GM23338 (cell line): ENCODE measurements around the gene ATP1A3. TPM values are rescaled to one million over a fixed set of nuclear protein-coding genes. Genes with fewer than 3 reads are reported as not detected.

Experiments
- ATAC-seq: fragments of 200-7000 bp; cut with Tn5 transposase; 3 replicates; pipeline ENCODE4 v1.9.1; 2020
- DNase-seq: peaks from one replicate; pipeline ENCODE4 v3.0.0-alpha.2; 2015; ENCODE audit warnings: low spot score
- H2AFZ ChIP-seq: fragments of 200-600 bp; sonication (generic); 2 replicates; pipeline ENCODE4 v1.8.0; 2016; ENCODE audit warnings: antibody characterized with exemption, mild to moderate bottlenecking, moderate library complexity
- H3F3A ChIP-seq: fragments of 200-600 bp; sonication (generic); replicated peaks from 2 replicates; pipeline ENCODE4 v1.8.0; 2017; ENCODE audit warnings: antibody characterized with exemption, mixed run types, low read depth
- H3K27ac ChIP-seq: fragments of 200-600 bp; sonication (generic); 2 replicates; pipeline ENCODE4 v1.6.1; 2016; ENCODE audit warnings: low read depth
- H3K27me3 ChIP-seq: fragments of 200-600 bp; sonication (generic); 2 replicates; pipeline ENCODE4 v1.8.0; 2016; ENCODE audit warnings: mild to moderate bottlenecking, mixed run types, moderate library complexity; ENCODE audit not compliant: insufficient read depth
- H3K36me3 ChIP-seq: fragments of 200-600 bp; sonication (generic); 2 replicates; pipeline ENCODE4 v1.8.0; 2016; ENCODE audit warnings: mild to moderate bottlenecking; ENCODE audit not compliant: insufficient read depth
- H3K4me1 ChIP-seq: fragments of 200-600 bp; sonication (generic); 2 replicates; pipeline ENCODE4 v1.8.0; 2016; ENCODE audit warnings: mild to moderate bottlenecking, moderate library complexity; ENCODE audit not compliant: insufficient read depth
- H3K4me2 ChIP-seq: fragments of 200-600 bp; sonication (generic); 2 replicates; pipeline ENCODE4 v1.7.1; 2017; ENCODE audit warnings: mixed run types
- H3K4me3 ChIP-seq: fragments of 200-600 bp; sonication (generic); 2 replicates; pipeline ENCODE4 v1.6.1; 2016; ENCODE audit warnings: mixed run types
- H3K79me2 ChIP-seq: fragments of 200-600 bp; sonication (generic); replicated peaks from 2 replicates; pipeline ENCODE4 v1.8.0; 2017; ENCODE audit warnings: mild to moderate bottlenecking; ENCODE audit not compliant: insufficient read depth
- H3K9me2 ChIP-seq: fragments of 200-600 bp; sonication (generic); 2 replicates; pipeline ENCODE4 v1.8.0; 2017; ENCODE audit not compliant: insufficient read depth
- H4K20me1 ChIP-seq: fragments of 200-600 bp; sonication (generic); replicated peaks from 2 replicates; pipeline ENCODE4 v1.8.0; 2017; ENCODE audit warnings: mild to moderate bottlenecking; ENCODE audit not compliant: insufficient read depth
- H3K27ac Mint-ChIP-seq: 2 replicates; pipeline ENCODE4 v1.8.0; 2020; ENCODE audit warnings: inconsistent platforms, mild to moderate bottlenecking, moderate library complexity, mixed read lengths
- H3K27me3 Mint-ChIP-seq: 3 replicates; pipeline ENCODE4 v1.8.0; 2022; ENCODE audit warnings: low read depth, mild to moderate bottlenecking, moderate library complexity, mixed read lengths, inconsistent platforms; ENCODE audit not compliant: insufficient read depth, poor library complexity
- H3K36me3 Mint-ChIP-seq: 3 replicates; pipeline ENCODE4 v1.8.0; 2021; ENCODE audit warnings: low read depth, mild to moderate bottlenecking, inconsistent platforms, moderate library complexity, mixed read lengths
- H3K4me1 Mint-ChIP-seq: 3 replicates; pipeline ENCODE4 v1.8.0; 2020; ENCODE audit warnings: mild to moderate bottlenecking, inconsistent platforms, mixed read lengths
- H3K4me3 Mint-ChIP-seq: 3 replicates; pipeline ENCODE4 v1.8.0; 2021; ENCODE audit warnings: moderate library complexity, mild to moderate bottlenecking, inconsistent platforms, mixed read lengths
- H3K9me3 Mint-ChIP-seq: 3 replicates; pipeline ENCODE4 v1.8.0; 2020; ENCODE audit warnings: moderate library complexity, mild to moderate bottlenecking, inconsistent platforms, mixed read lengths
- CREB1 ChIP-seq: fragments of 250-450 bp; sonication (Bioruptor Pico); IDR thresholded peaks from 2 replicates; pipeline ENCODE4 v1.5.0; 2020; ENCODE audit warnings: low read depth, mild to moderate bottlenecking, moderate library complexity
- CTCF ChIP-seq, 2 experiments: fragments of 200-600 bp in 1 of 2; sonication (generic) in 1 of 2; conservative IDR thresholded peaks; 2 replicates each; pipeline versions ENCODE4 v1.5.1 to v1.6.1; 2016 to 2017; ENCODE audit warnings: antibody characterized with exemption in 2 of 2, low read depth in 2 of 2, mild to moderate bottlenecking in 2 of 2, moderate library complexity in 1 of 2
- ETS1 ChIP-seq: IDR thresholded peaks from 2 replicates; pipeline ENCODE4 v1.6.1; 2016; ENCODE audit warnings: antibody characterized with exemption
- EZH2 ChIP-seq: fragments of 200-600 bp; sonication (generic); IDR thresholded peaks from one replicate; pipeline ENCODE4 v1.8.0; 2017; ENCODE audit warnings: antibody characterized with exemption, mild to moderate bottlenecking, low read depth; ENCODE audit not compliant: unreplicated experiment
- EZH2phosphoT487 ChIP-seq: fragments of 200-600 bp; sonication (generic); IDR thresholded peaks from one replicate; pipeline ENCODE4 v1.8.1; 2018; ENCODE audit warnings: antibody characterized with exemption; ENCODE audit not compliant: unreplicated experiment
- JUNB ChIP-seq: IDR thresholded peaks from one replicate; pipeline ENCODE4 v1.6.1; 2016; ENCODE audit warnings: antibody characterized with exemption; ENCODE audit not compliant: unreplicated experiment
- NANOG ChIP-seq: IDR thresholded peaks from 2 replicates; pipeline ENCODE4 v1.6.1; 2016; ENCODE audit warnings: antibody characterized with exemption, borderline replicate concordance
- POLR2AphosphoS5 ChIP-seq: IDR thresholded peaks from 2 replicates; pipeline ENCODE4 v1.6.1; 2016; ENCODE audit warnings: antibody characterized with exemption, low read depth
- REST ChIP-seq: IDR thresholded peaks from one replicate; pipeline ENCODE4 v1.6.1; 2018; ENCODE audit warnings: antibody characterized with exemption; ENCODE audit not compliant: unreplicated experiment
- STAT1 ChIP-seq: IDR thresholded peaks from one replicate; pipeline ENCODE4 v1.6.1; 2016; ENCODE audit warnings: antibody characterized with exemption; ENCODE audit not compliant: unreplicated experiment
- ZNF114 ChIP-seq: fragments of 250-450 bp; sonication (Bioruptor Pico); IDR thresholded peaks from 2 replicates; pipeline ENCODE4 v1.5.0; 2020; ENCODE audit warnings: mild to moderate bottlenecking, moderate library complexity
- ZNF331 ChIP-seq: fragments of 250-450 bp; sonication (Bioruptor Pico); IDR thresholded peaks from 2 replicates; pipeline ENCODE4 v1.5.0; 2020; ENCODE audit warnings: low read depth, mild to moderate bottlenecking, moderate library complexity
- ZNF462 ChIP-seq: fragments of 250-450 bp; sonication (Bioruptor Pico); IDR thresholded peaks from 2 replicates; pipeline ENCODE4 v1.5.0; 2020; ENCODE audit warnings: mild to moderate bottlenecking, moderate library complexity
- polyA plus RNA-seq: library from polyadenylated mRNA; unstranded; fragments of >200 nt; fragmentation: Nextera tagmentation; extraction: Ambion mirVana; gene quantifications from 2 replicates; pipeline ENCODE4 v1.2.1, GENCODE V29; 2016
- total RNA-seq: library from RNA; depleted of rRNA; stranded (reverse); fragments of >200 nt; shearing (Covaris generic); gene quantifications from 2 replicates; pipeline ENCODE4 v1.2.3, GENCODE V29; 2014

The ATP1A3 gene
- total and polyA plus RNA-seq, 2 experiments from 2014 or later: 11.5 to 37.3 TPM

GRCh38 chr19:41965106-41965505 is 28.9 kb downstream of the ATP1A3 start:
- Histone ChIP-seq H3K27ac (no peak overlapping the region), H3K36me3 (no peaks in the 10 kb centered on the region), H3K4me1 (no peaks in the 10 kb centered on the region), H3F3A (0 out of 2 replicates have a peak, but pooled peaks cover 3% of the 10 kb centered on the region), H3K4me2 (no peak overlapping the region), H3K27me3 (no peaks in the 10 kb centered on the region), H2AFZ (no peak overlapping the region), H3K9me2 (no peaks in the 10 kb centered on the region), H4K20me1 (no peaks in the 10 kb centered on the region), H3K79me2 (no peaks in the 10 kb centered on the region), H3K4me3 (no peak overlapping the region)
- Mint-ChIP-seq H3K27ac (no peak overlapping the region), H3K27me3 (peaks cover 12% of the 10 kb centered on the region), H3K4me1 (peaks cover 3% of the 10 kb centered on the region; the same call in 2 of the 3 replicates), H3K36me3 (peaks cover 10% of the 10 kb centered on the region; the same call in 1 of the 3 replicates), H3K4me3 (no peak overlapping the region), H3K9me3 (no peaks in the 10 kb centered on the region; the same call in 2 of the 3 replicates)
- TF ChIP-seq CTCF (conservative IDR thresholded peaks at IDR 0.05; ENCODE audit: low read depth in 2 of 2) (no peak), JUNB (no peak), EZH2phosphoT487 (no peak), ZNF331 (CRISPR knock-in tag) (no peak), REST (no peak), EZH2 (no peak), ETS1 (no peak), CREB1 (no peak), POLR2AphosphoS5 (no peak), ZNF114 (CRISPR knock-in tag) (no peak), NANOG (no peak), STAT1 (no peak), ZNF462 (CRISPR knock-in tag) (no peak)
- DNase-seq: no peak
- no peak for ATAC-seq
